ENCODE data around the gene KPNA1.
"Not testable (repeated sequence)": the region's sequence is repeated elsewhere in the genome, so short reads cannot be mapped to it uniquely, and the experiment has no call there.

Gene KPNA1

GRCh38 chr3:122516846-122517360 is 2.2 kb upstream of the KPNA1 start:
- no peak for DNase-seq

- no peak for DNase-seq
These were observed 1.1 kb upstream of the KPNA1 start for GRCh38 chr3:122515870-122516269.

DNA sequence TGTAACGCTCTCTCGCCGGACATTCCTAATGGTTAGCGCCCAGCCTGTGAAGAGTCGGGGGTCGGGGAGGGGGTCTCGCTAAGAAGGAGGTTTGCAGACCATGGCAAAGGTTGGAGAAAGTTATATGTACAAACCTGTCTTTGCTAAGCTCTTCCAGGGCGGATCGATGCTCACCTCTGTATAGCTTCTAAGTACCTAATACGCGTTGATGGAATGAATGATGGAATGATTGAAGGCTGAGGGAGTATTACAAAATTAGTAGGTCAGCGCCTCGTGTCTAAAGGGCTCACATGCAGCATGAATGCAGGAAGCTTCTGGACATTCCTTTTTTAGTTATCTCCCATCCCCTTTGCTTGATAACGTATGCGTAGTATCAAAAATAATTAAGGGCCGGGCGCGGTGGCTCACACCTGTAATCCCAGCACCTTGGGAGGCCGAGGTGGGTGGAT is 305 bp upstream of the KPNA1 start:
- DNase-seq, result no peak

GRCh38 chr3:122513386-122514122 is 1.2 kb downstream of the KPNA1 start:
- no peak for DNase-seq

DNA sequence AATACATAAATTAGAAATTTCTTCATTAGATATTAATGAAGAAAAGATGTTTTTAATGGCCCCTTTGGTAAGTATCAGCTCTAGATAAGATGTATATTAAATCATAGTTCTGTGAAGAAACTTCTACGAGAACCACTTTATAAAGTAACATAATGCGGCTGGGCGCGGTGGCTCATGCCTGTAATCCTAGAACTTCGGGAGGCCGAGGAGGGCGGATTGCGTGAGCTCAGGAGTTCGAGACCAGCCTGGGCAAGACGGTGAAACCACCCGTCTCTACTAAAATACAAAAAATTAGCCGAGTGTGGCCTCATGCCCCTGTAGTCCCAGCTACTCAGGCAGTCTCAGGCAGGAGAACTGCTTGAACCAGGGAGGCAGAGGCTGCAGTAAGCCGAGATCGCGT is 2.5 kb downstream of the KPNA1 start:
- no peak for DNase-seq

DNA sequence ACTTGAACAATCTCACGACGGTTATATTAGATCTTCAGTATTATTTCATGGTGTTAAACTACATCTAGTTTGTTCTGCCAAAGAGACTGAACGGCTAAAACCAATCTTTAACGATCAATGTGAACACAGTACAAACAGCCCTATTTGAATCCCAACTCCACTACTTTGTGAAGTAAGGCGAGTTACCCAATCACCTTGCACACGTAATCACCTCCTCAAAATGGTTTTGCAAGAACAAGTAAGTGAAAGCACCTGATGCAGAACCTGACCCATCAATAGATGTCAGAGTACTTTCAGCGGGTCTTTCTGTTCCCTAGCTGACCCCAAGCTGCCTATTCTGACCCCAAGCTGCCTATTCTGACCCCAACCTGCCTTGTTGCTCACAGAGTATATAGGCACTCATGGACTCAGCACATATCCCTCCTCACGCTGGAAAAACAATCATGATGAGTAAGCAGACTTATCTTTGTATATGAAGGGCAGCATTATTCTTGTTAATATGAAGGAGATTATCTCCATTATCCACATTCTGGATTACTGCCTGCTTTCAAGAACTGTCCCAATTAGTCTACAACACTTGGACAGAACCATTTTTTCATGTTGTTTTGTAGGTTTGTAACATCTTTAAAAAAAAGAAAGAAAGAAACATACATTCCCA is 3.7 kb downstream of the KPNA1 start:
- no peak for DNase-seq

DNA sequence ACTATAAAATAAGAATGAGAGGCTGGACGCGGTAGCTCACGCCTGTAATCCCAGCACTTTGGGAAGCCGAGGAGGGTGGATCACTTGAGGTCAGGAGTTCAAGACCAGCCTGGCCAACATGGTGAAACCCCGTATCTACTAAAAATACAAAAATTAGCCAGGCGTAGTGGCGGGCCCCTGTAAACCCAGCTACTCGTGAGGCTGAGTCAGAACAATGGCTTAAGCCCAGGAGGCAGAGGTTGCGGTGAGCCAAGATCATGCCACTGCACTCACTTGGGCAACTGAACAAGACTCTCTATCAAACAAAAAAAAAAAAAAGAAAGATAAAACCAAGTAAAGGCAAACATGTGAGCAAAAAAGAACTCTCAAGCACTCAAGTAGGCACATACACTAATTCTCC is 5.8 kb downstream of the KPNA1 start:
- not testable (repeated sequence) for DNase-seq

GRCh38 chr3:122508135-122508914 is 6.4 kb downstream of the KPNA1 start:
- DNase-seq, result no peak

DNA sequence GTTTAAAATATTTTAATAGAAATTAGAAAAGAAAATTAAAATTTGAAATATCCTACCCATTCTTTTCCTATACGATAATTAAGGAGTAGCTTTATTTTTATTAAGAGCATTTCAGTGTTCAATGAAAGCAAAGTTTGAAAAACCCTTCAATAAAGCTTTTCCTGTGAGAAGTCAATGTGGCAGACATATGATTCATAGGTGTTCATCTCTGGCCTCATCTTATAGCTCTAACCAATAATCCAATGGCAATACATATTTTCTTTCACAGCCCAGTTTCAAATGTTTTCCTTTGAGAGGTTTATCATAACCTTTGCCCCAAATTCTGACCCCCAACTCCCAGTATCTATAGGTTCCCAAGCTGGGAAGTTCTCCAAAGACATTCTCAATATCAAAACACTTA is 8.3 kb downstream of the KPNA1 start:
- DNase-seq, result no peak

DNA sequence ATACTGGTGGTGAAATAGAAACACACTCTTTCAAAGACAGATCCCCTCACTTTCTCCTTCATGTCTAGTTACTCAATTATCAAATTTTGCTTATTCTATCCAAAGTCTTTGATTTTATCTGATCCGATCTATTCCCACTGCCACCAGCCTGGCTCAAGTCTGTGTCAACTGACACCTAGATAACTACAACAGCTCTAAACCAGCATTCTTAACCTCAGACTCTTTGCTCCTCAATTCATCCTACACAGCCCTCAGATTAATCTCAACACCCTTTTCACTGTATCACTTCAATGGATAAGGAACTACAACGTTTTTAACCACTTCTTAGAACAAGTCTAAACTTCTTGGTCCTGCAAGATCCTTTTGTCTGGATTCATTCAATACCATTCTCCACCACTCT is 9.1 kb downstream of the KPNA1 start:
- no peak for DNase-seq

DNA sequence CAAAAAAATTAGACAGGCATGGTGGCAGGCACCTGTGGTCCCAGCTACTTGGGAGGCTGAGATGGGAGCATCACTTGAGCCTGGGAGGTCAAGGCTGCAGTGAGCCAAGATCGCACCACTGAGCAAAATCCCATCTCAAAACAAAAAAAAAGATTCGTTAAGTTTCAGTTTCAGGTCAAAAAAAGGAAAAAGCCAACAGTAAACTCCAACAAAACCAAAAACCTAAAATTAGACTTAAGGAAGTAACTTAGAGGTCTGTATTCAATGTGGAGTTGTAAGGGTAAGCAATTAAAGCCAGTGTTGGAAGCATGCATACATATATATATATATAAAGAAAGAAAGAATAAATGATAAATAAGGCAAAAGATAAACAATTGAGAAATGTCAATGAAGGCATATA is 11.8 kb downstream of the KPNA1 start:
- DNase-seq, result peak in 1 of 2 donors; percentile 67

GRCh38 chr3:122502139-122502538 is 12.6 kb downstream of the KPNA1 start:
- no peak for DNase-seq

GRCh38 chr3:122500964-122501363 is 13.8 kb downstream of the KPNA1 start:
- not testable (repeated sequence) for DNase-seq

GRCh38 chr3:122498152-122498551 is 16.6 kb downstream of the KPNA1 start:
- no peak for DNase-seq

DNA sequence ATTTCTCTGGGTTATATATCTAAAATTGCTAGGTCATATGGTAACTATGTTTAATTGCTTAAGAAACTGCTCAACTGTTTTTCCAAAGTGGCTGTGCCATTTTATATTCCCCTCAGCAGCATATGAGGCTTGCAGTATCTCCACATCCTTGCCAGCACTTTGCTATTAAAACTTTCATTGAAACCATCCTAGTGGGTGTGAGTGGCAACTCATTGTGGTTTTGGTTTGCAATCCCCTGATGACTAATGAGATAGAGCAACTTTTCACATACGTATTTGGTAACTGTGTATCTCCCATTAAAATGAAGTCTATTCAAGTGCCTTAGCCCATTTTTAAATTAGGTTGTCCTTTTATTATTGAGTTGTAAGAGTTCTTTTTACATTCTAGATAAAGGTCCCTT is 17.3 kb downstream of the KPNA1 start:
- DNase-seq, result peak in 1 of 2 donors; percentile 78

- DNase-seq, result no peak
These were observed 18.2 kb downstream of the KPNA1 start for GRCh38 chr3:122496508-122496907.

- DNase-seq, result no peak
These were observed 21.4 kb downstream of the KPNA1 start for GRCh38 chr3:122493296-122493695.

DNA sequence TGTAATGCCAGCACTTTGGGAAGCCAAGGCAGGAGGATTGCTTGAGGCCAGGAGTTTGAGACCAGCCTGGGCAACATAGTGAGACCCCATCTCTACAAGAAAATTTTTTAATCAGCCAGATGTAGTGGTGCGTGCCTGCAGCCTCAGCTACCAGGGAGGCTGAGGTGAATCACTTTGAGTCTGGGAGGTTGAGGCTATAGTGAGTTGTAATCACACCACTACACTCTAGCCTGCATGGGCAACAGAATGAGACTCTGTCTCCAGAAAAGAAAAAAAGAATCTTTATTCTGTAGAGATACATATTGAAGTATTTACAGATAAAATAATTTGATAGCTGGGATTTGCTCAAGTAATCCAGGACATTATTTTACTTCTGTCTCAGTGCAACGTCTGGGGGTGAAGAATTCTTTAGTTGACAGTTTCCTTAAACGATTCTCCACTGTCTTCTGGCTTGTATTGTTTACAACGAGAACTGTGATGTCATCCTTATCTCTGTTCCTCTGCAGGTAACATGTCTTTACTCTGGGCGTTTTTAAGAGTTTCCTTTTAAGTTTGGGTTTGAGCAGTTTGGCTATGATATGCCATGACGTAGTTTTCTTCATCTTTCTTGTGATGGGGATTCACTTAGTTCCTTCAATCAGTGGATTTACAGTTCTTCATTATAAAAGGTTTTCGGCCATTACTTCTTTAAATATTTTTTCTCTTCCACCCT is 26.3 kb downstream of the KPNA1 start:
- no peak for DNase-seq

DNA sequence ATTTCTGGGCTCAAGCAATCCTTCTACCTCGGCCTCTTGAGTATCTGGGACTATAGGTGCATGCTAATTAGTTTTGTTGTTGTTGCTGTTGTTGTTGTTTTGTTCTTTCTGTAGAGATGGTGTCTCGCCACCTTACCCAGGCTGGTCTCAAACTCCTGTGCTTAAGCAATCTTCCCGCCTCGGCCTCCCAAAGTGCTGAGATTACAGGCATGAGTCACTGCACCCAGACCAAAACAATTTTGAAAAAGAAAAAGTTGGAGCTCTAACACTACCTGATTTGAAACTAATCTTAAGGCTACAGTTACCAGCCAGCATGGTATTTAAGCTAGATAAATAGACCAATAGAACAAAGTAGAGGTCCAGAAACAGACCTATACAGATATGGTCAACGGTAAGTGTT is 29.8 kb downstream of the KPNA1 start:
- DNase-seq, result no peak

GRCh38 chr3:122481390-122481789 is 33.3 kb downstream of the KPNA1 start:
- no peak for DNase-seq

- no peak for DNase-seq
These were observed 38.2 kb downstream of the KPNA1 start for GRCh38 chr3:122476532-122476931.

- DNase-seq, result no peak
These were observed 39.4 kb downstream of the KPNA1 start for GRCh38 chr3:122475316-122475715.

DNA sequence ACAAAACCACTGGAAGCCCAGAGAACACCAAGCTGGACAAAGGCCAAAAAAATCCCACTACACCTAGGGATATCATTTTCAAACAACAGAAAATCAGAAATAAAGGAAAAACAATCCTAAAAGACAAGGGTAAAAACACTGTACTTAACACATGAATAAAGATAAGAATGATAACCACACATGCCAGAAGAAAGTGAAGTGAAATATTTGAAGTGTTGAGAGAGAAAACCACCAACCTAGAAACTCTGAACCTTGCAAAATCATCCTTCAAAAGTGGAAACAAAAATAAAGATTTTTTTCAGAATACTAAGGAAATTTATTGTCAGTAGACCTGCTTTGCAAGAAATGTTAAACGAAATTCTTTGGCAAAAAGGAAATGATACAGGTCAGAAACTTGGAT is 45.1 kb downstream of the KPNA1 start:
- no peak for DNase-seq

Measured in bone marrow (tissue), 2 donors.